CD4-positive, alpha-beta memory T cell (primary cell): Measurements from ENCODE around the gene TARS2. TPM values are rescaled to one million over a fixed set of nuclear protein-coding genes. Genes with fewer than 3 reads are reported as not detected.
A peak's percentile ranks its signal among the peaks of the same experiment; 100 is the strongest.

ENCODE experiments used
- CTCF ChIA-PET: fragments of 350-600 bp; sonication (Branson Sonifier 250); formaldehyde crosslinking; loops from one replicate; lab custom pipeline; 2021; ENCODE audit warnings: inconsistent platforms; ENCODE audit not compliant: partially characterized antibody; lab: Charles Lee
- POLR2A ChIA-PET: fragments of 350-600 bp; sonication (Branson Sonifier 250); formaldehyde crosslinking; loops from one replicate; lab custom pipeline; 2021; ENCODE audit not compliant: partially characterized antibody; lab: Charles Lee
- DNase-seq, 5 donors: peaks; one replicate each; pipeline versions ENCODE4 v3.0.0 to v3.0.0-alpha.2; 2020 to 2022; ENCODE audit warnings: mixed read lengths in 1 of 5
- H3K27ac ChIP-seq: one replicate; pipeline ENCODE4 v1.7.0; 2013; ENCODE audit warnings: low read depth, low read length
- H3K27me3 ChIP-seq: 2 replicates; pipeline ENCODE4 v1.7.0; 2013; ENCODE audit warnings: mild to moderate bottlenecking, low read length, moderate library complexity; ENCODE audit not compliant: insufficient read depth
- H3K36me3 ChIP-seq: 2 replicates; pipeline ENCODE4 v1.7.0; 2013; ENCODE audit warnings: mild to moderate bottlenecking, low read length, moderate library complexity; ENCODE audit not compliant: insufficient read depth
- H3K4me1 ChIP-seq: 2 replicates; pipeline ENCODE4 v1.7.0; 2013; ENCODE audit warnings: mild to moderate bottlenecking, low read length, moderate library complexity; ENCODE audit not compliant: insufficient read depth
- H3K4me3 ChIP-seq, 2 donors: one replicate each; pipeline ENCODE4 v1.7.0; 2013; ENCODE audit warnings: low read length in 2 of 2, mild to moderate bottlenecking in 1 of 2
- H3K9me3 ChIP-seq, 2 donors: one replicate each; pipeline ENCODE4 v1.7.0; 2013; ENCODE audit warnings: low read length in 2 of 2, control low read depth in 1 of 2; ENCODE audit not compliant: control insufficient read depth in 1 of 2
- H3K27ac Mint-ChIP-seq, 7 donors: one replicate each; pipeline ENCODE4 v1.8.0; 2020 to 2021; ENCODE audit warnings: mixed read lengths in 7 of 7, mild to moderate bottlenecking in 6 of 7, inconsistent platforms in 3 of 7, moderate library complexity in 3 of 7
- H3K27me3 Mint-ChIP-seq, 2 donors: one replicate each; pipeline ENCODE4 v1.8.0; 2020 to 2021; ENCODE audit warnings: mixed read lengths in 2 of 2
- H3K36me3 Mint-ChIP-seq, 2 donors: one replicate each; pipeline ENCODE4 v1.8.0; 2020 to 2021; ENCODE audit warnings: mixed read lengths in 2 of 2, inconsistent platforms in 1 of 2, mild to moderate bottlenecking in 1 of 2
- H3K4me1 Mint-ChIP-seq, 4 donors: one replicate each; pipeline ENCODE4 v1.8.0; 2020 to 2021; ENCODE audit warnings: mixed read lengths in 4 of 4, mild to moderate bottlenecking in 1 of 4
- H3K4me3 Mint-ChIP-seq, 8 donors: one replicate each; pipeline ENCODE4 v1.8.0; 2020 to 2021; ENCODE audit warnings: mixed read lengths in 8 of 8, mild to moderate bottlenecking in 7 of 8, moderate library complexity in 6 of 8, inconsistent platforms in 3 of 8
- H3K9me3 Mint-ChIP-seq, 8 donors: one replicate each; pipeline ENCODE4 v1.8.0; 2020 to 2021; ENCODE audit warnings: mixed read lengths in 8 of 8, mild to moderate bottlenecking in 5 of 8, inconsistent platforms in 3 of 8, moderate library complexity in 1 of 8
- intact Hi-C: fragments of 100-400 bp; cut with micrococcal nuclease; formaldehyde crosslinking; loops from one replicate; pipeline ENCODE4 v1.15.1; 2023
- polyA plus RNA-seq, 2 donors: library from polyadenylated mRNA; unstranded; fragments of 300-500 nt; fragmentation: Illumina TruSeq; gene quantifications; one replicate each; pipeline ENCODE4 v1.2.3, GENCODE V29; 2021
- total RNA-seq, 2 experiments: library from RNA; stranded (reverse); gene quantifications; one replicate each; pipeline ENCODE4 v1.2.3, GENCODE V29; 2021

Gene TARS2
- total and polyA plus RNA-seq, 4 experiments from 2014 or later = 23.5 to 35.4 (median 29.3) TPM

GRCh38 chr1:150479370-150479769, 7.8 kb upstream of the TARS2 start:
- no peaks in the 10 kb centered on the region for H3K9me3 ChIP-seq
- intact Hi-C loops = no loop called here
- H3K27ac ChIP-seq = no peak overlapping the region
- no peaks in the 10 kb centered on the region for H3K27me3 ChIP-seq
- ChIA-PET CTCF (no interaction called here), POLR2A (interaction anchor here (0.6 kb wide), 1 partner anchor 29 kb away, joined by 4 read pairs; the partner anchor contains the start of gene ECM1)
- H3K36me3 ChIP-seq = no peaks in the 10 kb centered on the region
- Mint-ChIP-seq H3K4me1 (peaks cover 0 to 4% (median 0%) of the 10 kb centered on the region in 4 donors), H3K9me3 (no peaks in the 10 kb centered on the region), H3K27me3 (no peaks in the 10 kb centered on the region), H3K27ac (no peak overlapping the region), H3K36me3 (peaks cover 0 to under 1% of the 10 kb centered on the region in 2 donors), H3K4me3 (no peak overlapping the region)
- no peaks in the 10 kb centered on the region for H3K4me1 ChIP-seq
- DNase-seq = no peak
- no peak overlapping the region for H3K4me3 ChIP-seq

- Mint-ChIP-seq H3K4me1 (peaks cover 0 to 5% (median 0%) of the 10 kb centered on the region in 4 donors), H3K4me3 (no peak overlapping the region), H3K27me3 (no peaks in the 10 kb centered on the region), H3K36me3 (no peaks in the 10 kb centered on the region), H3K9me3 (no peaks in the 10 kb centered on the region), H3K27ac (peak overlapping the region in 4 of 7 donors; percentile 22 to 62 (median 44))
- no peaks in the 10 kb centered on the region for H3K9me3 ChIP-seq
- H3K4me1 ChIP-seq = no peaks in the 10 kb centered on the region
- ChIA-PET POLR2A (interaction anchor here (0.6 to 0.9 kb wide), 2 partner anchors 28 to 37 kb away, joined by 3 to 4 read pairs; partner anchors contain the start of gene ECM1), CTCF (no interaction called here)
- no peak overlapping the region for H3K27ac ChIP-seq
- no peak for DNase-seq
- no peak overlapping the region for H3K4me3 ChIP-seq
- no peaks in the 10 kb centered on the region for H3K27me3 ChIP-seq
- intact Hi-C loops = loop anchor here (10.0 kb wide), 1 partner anchor 115 kb away; the partner anchor contains the start of gene RPRD2
- no peaks in the 10 kb centered on the region for H3K36me3 ChIP-seq
Observed at GRCh38 chr1:150479927-150480352, 7.3 kb upstream of the TARS2 start.

GRCh38 chr1:150484431-150484830, 2.8 kb upstream of the TARS2 start:
- Mint-ChIP-seq H3K4me1 (peaks cover 11 to 25% (median 19%) of the 10 kb centered on the region in 4 donors), H3K4me3 (no peak overlapping the region), H3K27me3 (no peaks in the 10 kb centered on the region), H3K36me3 (peaks cover 8 to 12% of the 10 kb centered on the region in 2 donors), H3K27ac (no peak overlapping the region), H3K9me3 (no peaks in the 10 kb centered on the region)
- POLR2A ChIA-PET = no interaction called here
- H3K36me3 ChIP-seq = no peaks in the 10 kb centered on the region
- no peaks in the 10 kb centered on the region for H3K9me3 ChIP-seq
- H3K27ac ChIP-seq = no peak overlapping the region
- peaks cover 13% of the 10 kb centered on the region for H3K4me1 ChIP-seq
- no peak for DNase-seq
- CTCF ChIA-PET = no interaction called here
- H3K27me3 ChIP-seq = no peaks in the 10 kb centered on the region
- no peak overlapping the region for H3K4me3 ChIP-seq
- intact Hi-C loops = loop anchor here (10.0 kb wide), 1 partner anchor 120 kb away; the partner anchor contains the start of gene RPRD2

DNA sequence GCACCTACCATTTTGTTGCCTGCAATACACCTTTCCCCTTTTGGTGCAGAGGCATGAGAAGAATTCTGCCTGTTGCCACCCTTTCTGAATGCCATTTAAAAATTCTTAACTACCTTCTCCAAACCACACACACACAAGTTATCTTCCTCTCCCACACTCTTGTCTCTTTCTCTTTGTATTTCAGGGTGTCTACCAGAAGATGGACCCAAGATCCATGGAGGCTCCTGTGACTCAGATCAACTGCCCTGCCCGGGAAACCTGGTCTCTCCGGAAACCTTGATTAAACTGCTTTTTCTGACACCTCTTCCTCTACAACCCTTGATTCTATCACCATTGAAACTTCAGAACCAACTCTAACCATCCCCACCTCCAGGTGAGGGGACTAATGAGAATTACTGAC, 2.4 kb upstream of the TARS2 start:
- peaks cover 9 to 12% of the 10 kb centered on the region in 2 donors for H3K36me3 Mint-ChIP-seq
- POLR2A ChIA-PET = no interaction called here
- intact Hi-C loops = loop anchor here (5.0 to 10.0 kb wide), 2 partner anchors 120 to 142 kb away; partner anchors contain the start of genes ENSA and RPRD2
- no peaks in the 10 kb centered on the region for H3K36me3 ChIP-seq
- no peak overlapping the region for H3K4me3 ChIP-seq
- H3K9me3 ChIP-seq = no peaks in the 10 kb centered on the region
- H3K4me3 Mint-ChIP-seq = peak overlapping the region in 2 of 8 donors; percentile 3 to 30
- peaks cover 13% of the 10 kb centered on the region for H3K4me1 ChIP-seq
- DNase-seq = no peak
- peak overlapping the region in 5 of 7 donors; percentile 10 to 59 (median 32) for H3K27ac Mint-ChIP-seq
- peaks cover 9 to 26% (median 19%) of the 10 kb centered on the region in 4 donors for H3K4me1 Mint-ChIP-seq
- no peaks in the 10 kb centered on the region for H3K9me3 Mint-ChIP-seq
- no peaks in the 10 kb centered on the region for H3K27me3 ChIP-seq
- CTCF ChIA-PET = no interaction called here
- H3K27me3 Mint-ChIP-seq = no peaks in the 10 kb centered on the region
- no peak overlapping the region for H3K27ac ChIP-seq

GRCh38 chr1:150487763-150488115, 520 bp downstream of the TARS2 start:
- no peaks in the 10 kb centered on the region for H3K27me3 ChIP-seq
- peaks cover 28 to 30% of the 10 kb centered on the region in 2 donors for H3K36me3 Mint-ChIP-seq
- H3K9me3 Mint-ChIP-seq = no peaks in the 10 kb centered on the region
- H3K27ac Mint-ChIP-seq = peak overlapping the region; percentile 72 to 100 (median 99)
- POLR2A ChIA-PET = interaction anchor here (0.6 to 2.3 kb wide), 25 partner anchors 8 to 478 kb away, joined by 3 to 31 read pairs (median 3); partner anchors contain the start of genes ANP32E, APH1A, ENSA and FALEC
- DNase-seq = peak in 1 of 5 donors; percentile 18
- no peaks in the 10 kb centered on the region for H3K9me3 ChIP-seq
- intact Hi-C loops = loop anchor here (1.0 to 10.0 kb wide), 3 partner anchors 28 to 140 kb away; partner anchors contain the start of genes ENSA, FALEC and RPRD2
- H3K4me1 ChIP-seq = peaks cover 13% of the 10 kb centered on the region
- CTCF ChIA-PET = interaction anchor here (1.1 to 1.4 kb wide), 2 partner anchors 45 to 73 kb away, joined by 3 read pairs; no protein-coding TSS in a partner anchor
- no peaks in the 10 kb centered on the region for H3K27me3 Mint-ChIP-seq
- H3K4me3 ChIP-seq = peak overlapping the region; percentile 78 to 83
- peak overlapping the region; percentile 77 for H3K27ac ChIP-seq
- H3K4me3 Mint-ChIP-seq = peak overlapping the region; percentile 94 to 100 (median 98)
- peaks cover 15% of the 10 kb centered on the region for H3K36me3 ChIP-seq
- H3K4me1 Mint-ChIP-seq = peaks cover 9 to 26% (median 20%) of the 10 kb centered on the region in 4 donors

- H3K27me3 Mint-ChIP-seq = no peaks in the 10 kb centered on the region
- Histone ChIP-seq H3K36me3 (peaks cover 36% of the 10 kb centered on the region), H3K4me1 (peaks cover 7% of the 10 kb centered on the region), H3K27me3 (no peaks in the 10 kb centered on the region), H3K4me3 (no peak overlapping the region), H3K27ac (no peak overlapping the region), H3K9me3 (no peaks in the 10 kb centered on the region)
- peaks cover 2 to 12% (median 8%) of the 10 kb centered on the region in 4 donors for H3K4me1 Mint-ChIP-seq
- H3K4me3 Mint-ChIP-seq = no peak overlapping the region
- H3K27ac Mint-ChIP-seq = no peak overlapping the region
- H3K9me3 Mint-ChIP-seq = no peaks in the 10 kb centered on the region
- POLR2A ChIA-PET = no interaction called here
- intact Hi-C loops = no loop called here
- H3K36me3 Mint-ChIP-seq = peaks cover 46 to 48% of the 10 kb centered on the region in 2 donors
- DNase-seq = no peak
- CTCF ChIA-PET = no interaction called here
Observed at GRCh38 chr1:150493175-150493574, 6.0 kb downstream of the TARS2 start.

DNA sequence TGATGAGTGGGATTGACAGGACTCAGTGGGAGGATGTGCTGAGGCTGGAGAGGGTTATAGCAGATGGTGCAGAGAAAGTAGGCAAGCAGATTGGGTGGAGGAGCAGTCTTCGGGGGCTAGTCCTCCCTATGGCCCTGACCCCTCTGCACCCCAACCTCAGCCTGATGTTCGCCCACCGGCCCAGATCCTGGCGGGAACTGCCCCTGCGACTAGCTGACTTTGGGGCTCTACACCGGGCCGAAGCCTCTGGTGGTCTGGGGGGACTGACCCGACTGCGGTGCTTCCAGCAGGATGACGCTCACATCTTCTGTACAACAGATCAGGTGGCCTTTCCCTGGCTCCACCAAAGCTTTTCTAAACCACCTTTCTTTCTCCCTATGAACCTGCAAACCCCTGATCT, 11.1 kb downstream of the TARS2 start:
- Histone ChIP-seq H3K4me3 (no peak overlapping the region), H3K27me3 (no peaks in the 10 kb centered on the region), H3K27ac (no peak overlapping the region), H3K9me3 (no peaks in the 10 kb centered on the region), H3K36me3 (peaks cover 23% of the 10 kb centered on the region), H3K4me1 (no peaks in the 10 kb centered on the region)
- ChIA-PET CTCF (no interaction called here), POLR2A (interaction anchor here (3.4 kb wide), 1 partner anchor 11 kb away, joined by 16 read pairs; the partner anchor contains the start of gene TARS2)
- peaks cover 0 to 1% (median 0%) of the 10 kb centered on the region in 8 donors for H3K9me3 Mint-ChIP-seq
- no peak for DNase-seq
- H3K27me3 Mint-ChIP-seq = no peaks in the 10 kb centered on the region
- H3K27ac Mint-ChIP-seq = peak overlapping the region in 1 of 7 donors; percentile 66
- peaks cover 44 to 45% of the 10 kb centered on the region in 2 donors for H3K36me3 Mint-ChIP-seq
- intact Hi-C loops = no loop called here
- H3K4me3 Mint-ChIP-seq = no peak overlapping the region
- peaks cover 0 to 3% (median 0%) of the 10 kb centered on the region in 4 donors for H3K4me1 Mint-ChIP-seq
